ENCODE measurements around the gene TFF3. TPM values are rescaled to one million over a fixed set of nuclear protein-coding genes. Genes with fewer than 3 reads are reported as not detected.
A peak's percentile ranks its signal among the peaks of the same experiment; 100 is the strongest.

The TFF3 gene
- total and polyA plus RNA-seq, 2 of the 13 experiments (the other 11 are each of a cell fraction or from before 2014, with no cell fraction given) = 14.2 to 26.9 TPM

DNA sequence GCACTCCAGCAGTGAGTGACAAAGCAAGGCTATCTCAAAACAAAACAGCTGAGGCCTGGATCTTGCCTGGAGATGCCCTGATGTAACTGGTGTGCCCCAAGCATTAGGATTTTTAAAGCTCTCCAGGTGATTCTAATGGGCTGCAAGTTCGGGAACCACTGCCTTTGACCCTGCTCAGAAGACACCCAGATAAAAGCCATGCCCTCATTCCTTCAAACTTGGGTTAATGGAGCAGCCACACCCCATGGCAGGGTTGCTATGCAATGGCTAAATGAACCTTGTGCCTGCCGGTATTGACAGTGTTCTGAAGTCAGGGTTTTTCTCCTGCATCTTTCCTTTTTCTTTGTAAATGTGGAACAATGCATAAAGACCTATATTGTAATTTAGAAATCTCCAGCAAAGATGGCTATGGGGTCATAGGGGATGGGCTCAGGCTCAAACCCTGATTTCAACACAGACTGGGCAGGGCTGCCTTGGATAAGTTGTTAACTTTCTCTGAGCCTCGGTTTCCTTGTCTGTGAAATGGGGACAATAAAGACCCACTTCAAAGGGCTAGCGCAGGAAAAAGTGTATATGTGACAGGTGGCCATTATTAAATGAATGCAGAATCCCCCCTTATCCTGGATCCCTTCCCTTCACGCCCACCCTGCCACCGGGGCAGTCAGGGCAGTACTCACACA, 453 bp downstream of the TFF3 start (continued):
- TF ChIP-seq ZNF280D (CRISPR knock-in tag; IDR thresholded peaks at IDR 0.05) = no peak
- TF ChIP-seq HNRNPLL (IDR thresholded peaks at IDR 0.05; ENCODE audit: low read depth, low read length, poor library complexity, severe bottlenecking) = no peak
- no peak for TF ChIP-seq ETV5 (CRISPR knock-in tag; IDR thresholded peaks at IDR 0.05; ENCODE audit: borderline replicate concordance)
- TF ChIP-seq XBP1 (CRISPR knock-in tag; IDR thresholded peaks at IDR 0.05) = no peak
- TF ChIP-seq, protein P1, sequence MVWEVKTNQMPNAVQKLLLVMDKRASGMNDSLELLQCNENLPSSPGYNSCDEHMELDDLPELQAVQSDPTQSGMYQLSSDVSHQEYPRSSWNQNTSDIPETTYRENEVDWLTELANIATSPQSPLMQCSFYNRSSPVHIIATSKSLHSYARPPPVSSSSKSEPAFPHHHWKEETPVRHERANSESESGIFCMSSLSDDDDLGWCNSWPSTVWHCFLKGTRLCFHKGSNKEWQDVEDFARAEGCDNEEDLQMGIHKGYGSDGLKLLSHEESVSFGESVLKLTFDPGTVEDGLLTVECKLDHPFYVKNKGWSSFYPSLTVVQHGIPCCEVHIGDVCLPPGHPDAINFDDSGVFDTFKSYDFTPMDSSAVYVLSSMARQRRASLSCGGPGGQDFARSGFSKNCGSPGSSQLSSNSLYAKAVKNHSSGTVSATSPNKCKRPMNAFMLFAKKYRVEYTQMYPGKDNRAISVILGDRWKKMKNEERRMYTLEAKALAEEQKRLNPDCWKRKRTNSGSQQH (CRISPR knock-in tag; IDR thresholded peaks at IDR 0.05; ENCODE audit: low read depth) = 0 out of 2 replicates have a peak, but pooled peaks have one; percentile 25
- TF ChIP-seq ZNF468 (CRISPR knock-in tag; IDR thresholded peaks at IDR 0.05) = peak; percentile 28; the same call in 1 of the 2 replicates
- no peak for TF ChIP-seq TBX2 (CRISPR knock-in tag; IDR thresholded peaks at IDR 0.05; ENCODE audit: borderline replicate concordance)
- TF ChIP-seq, protein P2, sequence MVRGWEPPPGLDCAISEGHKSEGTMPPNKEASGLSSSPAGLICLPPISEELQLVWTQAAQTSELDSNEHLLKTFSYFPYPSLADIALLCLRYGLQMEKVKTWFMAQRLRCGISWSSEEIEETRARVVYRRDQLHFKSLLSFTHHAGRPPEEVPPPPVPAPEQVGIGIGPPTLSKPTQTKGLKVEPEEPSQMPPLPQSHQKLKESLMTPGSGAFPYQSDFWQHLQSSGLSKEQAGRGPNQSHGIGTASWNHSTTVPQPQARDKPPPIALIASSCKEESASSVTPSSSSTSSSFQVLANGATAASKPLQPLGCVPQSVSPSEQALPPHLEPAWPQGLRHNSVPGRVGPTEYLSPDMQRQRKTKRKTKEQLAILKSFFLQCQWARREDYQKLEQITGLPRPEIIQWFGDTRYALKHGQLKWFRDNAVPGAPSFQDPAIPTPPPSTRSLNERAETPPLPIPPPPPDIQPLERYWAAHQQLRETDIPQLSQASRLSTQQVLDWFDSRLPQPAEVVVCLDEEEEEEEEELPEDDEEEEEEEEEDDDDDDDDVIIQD (CRISPR knock-in tag; IDR thresholded peaks at IDR 0.05; ENCODE audit: low read depth) = no peak
- no peak for TF ChIP-seq ZNF510 (CRISPR knock-in tag; IDR thresholded peaks at IDR 0.05; ENCODE audit: low read depth)
- peak in 1 of 2 experiments; percentile 6; a peak in 1 of 4 replicates for TF ChIP-seq EP300 (IDR thresholded peaks at IDR 0.05; ENCODE audit: low read depth in 2 of 2, low read length in 2 of 2)
- no peak for TF ChIP-seq EP300 (CRISPR knock-in tag; IDR thresholded peaks at IDR 0.05; ENCODE audit: borderline replicate concordance)
- TF ChIP-seq ZNF224 (CRISPR knock-in tag; IDR thresholded peaks at IDR 0.05) = 0 out of 2 replicates have a peak, but pooled peaks have one; percentile 81
